PC-3 (cell line): ENCODE measurements around the gene DDX10.

Source experiments
- EZH2 ChIP-seq: fragments of 300-600 bp; sonication (generic); IDR thresholded peaks from one replicate; pipeline ENCODE4 v1.6.1; 2017; ENCODE audit warnings: antibody characterized with exemption, mild to moderate bottlenecking, low read length; ENCODE audit not compliant: unreplicated experiment
- EZH2phosphoT487 ChIP-seq: fragments of 300-600 bp; sonication (generic); IDR thresholded peaks from 2 replicates; pipeline ENCODE4 v1.6.1; 2018; ENCODE audit warnings: mild to moderate bottlenecking, antibody characterized with exemption, low read length, borderline replicate concordance
- TF ChIP-seq, protein P1 (sequence below): fragments of 300-600 bp; sonication (generic); conservative IDR thresholded peaks from 2 replicates; pipeline ENCODE4 v1.5.1; 2017; ENCODE audit warnings: antibody characterized with exemption, low read depth, mild to moderate bottlenecking, low read length

DNA sequence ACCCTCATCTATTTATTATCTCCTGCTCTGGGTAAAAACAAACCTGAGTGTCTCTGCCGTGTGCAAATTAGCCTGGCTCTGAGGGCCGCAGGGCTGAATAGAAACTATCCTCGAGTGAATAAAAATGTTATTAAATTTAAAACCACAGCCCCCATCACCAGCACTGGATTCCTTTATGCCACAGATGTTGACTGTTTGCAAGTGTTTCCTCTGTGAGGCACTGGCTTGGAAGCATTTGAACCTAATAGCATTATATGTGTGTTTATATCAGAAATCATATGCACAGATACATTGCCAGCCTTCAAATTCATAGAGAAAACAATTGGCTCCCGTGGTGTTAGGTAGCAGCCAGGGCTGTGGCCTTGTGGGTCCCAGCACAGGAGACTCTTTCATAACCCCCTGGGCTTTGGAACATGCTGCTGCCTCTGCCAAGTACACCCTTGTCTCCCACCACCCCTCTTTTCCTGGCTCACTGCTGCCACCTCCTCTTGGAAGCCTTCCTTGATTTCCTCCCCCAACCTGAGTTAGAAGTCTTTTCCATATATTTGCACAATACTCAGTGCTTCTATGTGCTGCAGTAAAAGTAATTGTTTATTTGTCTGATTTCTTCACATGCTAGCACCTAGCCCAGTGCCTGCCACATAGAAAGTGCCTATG, 294.4 kb downstream of the DDX10 start:
- TF ChIP-seq, protein P1, sequence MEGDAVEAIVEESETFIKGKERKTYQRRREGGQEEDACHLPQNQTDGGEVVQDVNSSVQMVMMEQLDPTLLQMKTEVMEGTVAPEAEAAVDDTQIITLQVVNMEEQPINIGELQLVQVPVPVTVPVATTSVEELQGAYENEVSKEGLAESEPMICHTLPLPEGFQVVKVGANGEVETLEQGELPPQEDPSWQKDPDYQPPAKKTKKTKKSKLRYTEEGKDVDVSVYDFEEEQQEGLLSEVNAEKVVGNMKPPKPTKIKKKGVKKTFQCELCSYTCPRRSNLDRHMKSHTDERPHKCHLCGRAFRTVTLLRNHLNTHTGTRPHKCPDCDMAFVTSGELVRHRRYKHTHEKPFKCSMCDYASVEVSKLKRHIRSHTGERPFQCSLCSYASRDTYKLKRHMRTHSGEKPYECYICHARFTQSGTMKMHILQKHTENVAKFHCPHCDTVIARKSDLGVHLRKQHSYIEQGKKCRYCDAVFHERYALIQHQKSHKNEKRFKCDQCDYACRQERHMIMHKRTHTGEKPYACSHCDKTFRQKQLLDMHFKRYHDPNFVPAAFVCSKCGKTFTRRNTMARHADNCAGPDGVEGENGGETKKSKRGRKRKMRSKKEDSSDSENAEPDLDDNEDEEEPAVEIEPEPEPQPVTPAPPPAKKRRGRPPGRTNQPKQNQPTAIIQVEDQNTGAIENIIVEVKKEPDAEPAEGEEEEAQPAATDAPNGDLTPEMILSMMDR, result no peak
- TF ChIP-seq EZH2 (no peak), EZH2phosphoT487 (no peak)
